ENCODE data around the gene ORC2.

Gene ORC2

DNA sequence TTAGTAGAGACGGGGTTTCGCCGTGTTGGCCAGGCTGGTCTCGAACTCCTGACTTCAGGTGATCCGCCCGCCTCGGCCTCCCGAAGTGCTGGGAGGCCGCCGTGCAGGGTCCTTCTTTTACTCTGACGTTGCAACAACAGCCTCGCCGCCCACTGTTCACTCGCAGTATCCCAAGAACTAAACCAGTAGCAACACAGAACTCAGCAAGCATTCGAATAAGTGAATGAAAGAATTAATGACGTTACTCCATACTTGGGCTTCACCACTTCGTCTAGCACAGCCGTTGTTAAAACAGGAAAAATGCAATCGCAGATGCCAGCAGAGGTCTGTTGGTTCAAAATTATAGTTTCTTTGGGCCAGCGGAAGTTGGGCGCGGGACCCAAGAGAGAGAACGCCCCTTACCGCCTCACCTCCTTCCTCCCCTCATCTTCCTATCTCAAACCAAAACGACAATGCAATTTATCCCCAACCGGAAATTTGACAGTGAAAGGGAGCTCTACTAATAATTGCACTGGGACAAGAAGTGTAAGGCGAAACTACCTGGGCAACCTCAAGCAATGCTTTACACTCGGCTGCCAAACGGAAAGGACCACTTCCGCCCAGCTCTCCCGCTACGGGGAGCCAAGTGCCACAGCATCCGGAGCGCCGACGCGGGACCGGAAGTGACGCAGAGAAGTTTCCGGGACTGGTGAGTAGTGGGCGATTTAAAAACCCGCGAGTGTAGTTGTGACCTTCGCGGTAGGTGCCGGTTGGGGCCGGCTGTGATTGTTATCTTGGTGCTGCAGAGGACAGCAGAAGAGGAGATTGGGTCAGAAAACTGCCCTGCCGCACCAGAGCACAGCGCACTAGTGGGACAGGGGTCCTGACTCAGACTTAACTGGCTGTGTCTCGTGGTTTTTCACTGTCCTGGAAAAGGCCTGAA lies 74.5 kb downstream of the ORC2 start, which contains the start of the genes NIF3L1 and PPIL3:
TSS of gene NIF3L1 (plus strand) at position 668 of the 922 bp plus-strand sequence. CDS start 2,573 bp downstream, outside the sequence.
TSS of gene PPIL3 (minus strand) at position 374 of the 922 bp plus-strand sequence. CDS start 1,462 bp downstream, outside the sequence.
- TF ChIP-seq, protein P1, sequence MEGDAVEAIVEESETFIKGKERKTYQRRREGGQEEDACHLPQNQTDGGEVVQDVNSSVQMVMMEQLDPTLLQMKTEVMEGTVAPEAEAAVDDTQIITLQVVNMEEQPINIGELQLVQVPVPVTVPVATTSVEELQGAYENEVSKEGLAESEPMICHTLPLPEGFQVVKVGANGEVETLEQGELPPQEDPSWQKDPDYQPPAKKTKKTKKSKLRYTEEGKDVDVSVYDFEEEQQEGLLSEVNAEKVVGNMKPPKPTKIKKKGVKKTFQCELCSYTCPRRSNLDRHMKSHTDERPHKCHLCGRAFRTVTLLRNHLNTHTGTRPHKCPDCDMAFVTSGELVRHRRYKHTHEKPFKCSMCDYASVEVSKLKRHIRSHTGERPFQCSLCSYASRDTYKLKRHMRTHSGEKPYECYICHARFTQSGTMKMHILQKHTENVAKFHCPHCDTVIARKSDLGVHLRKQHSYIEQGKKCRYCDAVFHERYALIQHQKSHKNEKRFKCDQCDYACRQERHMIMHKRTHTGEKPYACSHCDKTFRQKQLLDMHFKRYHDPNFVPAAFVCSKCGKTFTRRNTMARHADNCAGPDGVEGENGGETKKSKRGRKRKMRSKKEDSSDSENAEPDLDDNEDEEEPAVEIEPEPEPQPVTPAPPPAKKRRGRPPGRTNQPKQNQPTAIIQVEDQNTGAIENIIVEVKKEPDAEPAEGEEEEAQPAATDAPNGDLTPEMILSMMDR (IDR thresholded peaks at IDR 0.05): no peak

GRCh38 chr2:200878289-200878880 lies 85.1 kb downstream of the ORC2 start:
- TF ChIP-seq, protein P1 (IDR thresholded peaks at IDR 0.05): no peak

- TF ChIP-seq, protein P1 (IDR thresholded peaks at IDR 0.05): no peak
Measured at GRCh38 chr2:200877443-200877842, 86.0 kb downstream of the ORC2 start.

DNA sequence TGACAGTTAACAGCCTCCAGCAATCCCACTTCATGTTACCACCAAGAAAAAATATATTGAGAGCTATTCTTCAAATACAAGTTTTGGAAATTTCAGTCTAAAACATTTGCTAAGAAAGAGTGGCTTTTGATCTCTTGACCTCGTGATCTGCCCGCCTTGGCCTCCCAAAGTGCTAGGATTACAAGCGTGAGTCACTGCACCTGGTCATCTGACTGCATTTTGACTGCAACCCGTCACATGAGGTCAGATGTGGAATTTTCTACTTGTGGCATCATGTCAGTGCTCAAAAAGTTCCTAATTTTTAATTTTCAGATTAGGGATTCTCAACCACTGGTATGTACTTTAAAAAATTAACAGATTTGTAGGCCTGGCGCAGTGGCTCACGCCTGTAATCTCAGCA lies 89.9 kb downstream of the ORC2 start:
- TF ChIP-seq, protein P1 (IDR thresholded peaks at IDR 0.05): no peak

DNA sequence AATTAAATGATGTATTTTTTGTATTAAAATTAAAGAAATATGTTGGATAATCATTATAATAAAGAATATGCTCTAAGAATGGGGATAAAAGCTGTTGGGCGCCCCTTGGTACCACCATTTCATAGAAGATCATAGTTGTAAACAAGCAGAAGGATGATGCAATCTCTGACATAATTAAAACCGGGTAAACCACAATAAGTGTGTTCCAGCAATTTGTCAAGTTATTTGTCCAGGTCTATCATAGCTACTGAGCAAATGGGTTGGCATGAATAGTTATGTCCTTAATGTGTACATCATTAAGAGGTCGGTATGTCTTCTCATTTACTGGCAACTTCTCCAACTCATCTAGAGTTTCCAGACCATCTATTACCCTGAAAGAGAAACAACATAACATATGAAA lies 92.3 kb downstream of the ORC2 start:
- TF ChIP-seq, protein P1 (IDR thresholded peaks at IDR 0.05): no peak

- TF ChIP-seq, protein P1 (IDR thresholded peaks at IDR 0.05): no peak
Measured at GRCh38 chr2:200869014-200869413, 94.4 kb downstream of the ORC2 start.

DNA sequence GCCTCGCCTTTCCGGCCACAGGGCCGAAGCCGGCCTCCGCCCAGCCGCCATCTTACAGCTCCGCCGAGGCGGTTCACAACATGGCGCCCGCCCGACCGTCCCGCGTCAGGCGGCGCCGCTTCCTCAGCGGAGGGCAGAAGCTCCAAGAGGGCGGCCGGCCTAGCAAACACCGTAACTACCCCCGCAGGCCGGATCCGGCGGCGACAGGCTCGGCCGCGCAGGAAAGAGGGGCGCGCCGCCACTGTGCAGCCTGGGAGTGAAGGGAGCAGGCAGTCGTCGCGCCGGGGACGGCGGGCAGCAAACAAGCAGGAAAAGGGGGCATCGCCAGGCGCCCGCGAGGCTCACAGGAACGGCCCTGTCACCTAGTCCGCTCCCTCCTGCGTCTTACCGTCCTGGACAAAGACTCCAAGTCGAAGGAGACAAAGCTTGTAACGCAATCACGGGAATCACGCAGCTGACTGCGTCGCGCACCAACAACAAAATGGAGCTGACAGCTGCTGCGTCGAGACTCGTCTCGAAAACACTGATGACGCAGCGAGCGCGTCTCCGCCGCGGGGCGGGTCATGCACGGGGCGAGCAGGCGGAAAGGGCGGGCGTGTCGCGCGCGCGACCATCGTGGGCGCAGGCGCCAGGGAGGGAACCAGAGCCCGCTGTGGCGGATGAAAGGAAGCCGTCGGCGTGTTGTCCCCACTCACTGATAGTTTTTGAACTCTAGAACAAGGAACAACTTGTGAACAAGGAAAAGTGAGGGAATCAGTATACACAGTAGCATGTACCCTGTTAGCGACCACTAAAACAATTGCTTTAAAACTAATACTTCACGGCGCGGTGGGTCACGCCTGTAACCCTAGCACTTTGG lies 99.1 kb downstream of the ORC2 start, which contains the start of gene CLK1:
TSS of gene CLK1 (minus strand) at position 483 of the 859 bp plus-strand sequence. CDS start 2,796 bp downstream, outside the sequence.
- TF ChIP-seq, protein P1 (IDR thresholded peaks at IDR 0.05): no peak
